GM21825 (cell line): ENCODE data around the gene LRPAP1.

Experiments
- ATAC-seq: cut with Tn5 transposase; IDR thresholded peaks from one replicate; pipeline ENCODE4 v1.9.1; 2021; ENCODE audit warnings: mild to moderate bottlenecking, moderate library complexity; ENCODE audit not compliant: unreplicated experiment

LRPAP1 gene

GRCh38 chr4:3475713-3476260, 56.4 kb downstream of the LRPAP1 start:
- ATAC-seq = no peak

GRCh38 chr4:3475041-3475712, 57.0 kb downstream of the LRPAP1 start:
- ATAC-seq = no peak

- no peak for ATAC-seq
These were observed 58.0 kb downstream of the LRPAP1 start for GRCh38 chr4:3473996-3474765.

GRCh38 chr4:3473181-3473950, 58.9 kb downstream of the LRPAP1 start:
- no peak for ATAC-seq

- no peak for ATAC-seq
These were observed 59.6 kb downstream of the LRPAP1 start for GRCh38 chr4:3472411-3473141.

- no peak for ATAC-seq
These were observed 60.3 kb downstream of the LRPAP1 start for GRCh38 chr4:3471886-3472285.

GRCh38 chr4:3471098-3471760, 61.0 kb downstream of the LRPAP1 start:
- no peak for ATAC-seq

GRCh38 chr4:3470244-3471097, 61.8 kb downstream of the LRPAP1 start:
- ATAC-seq = no peak

- ATAC-seq = no peak
These were observed 62.6 kb downstream of the LRPAP1 start for GRCh38 chr4:3469386-3470243.

- no peak for ATAC-seq
These were observed 63.4 kb downstream of the LRPAP1 start for GRCh38 chr4:3468804-3469203.

GRCh38 chr4:3468154-3468553, 64.1 kb downstream of the LRPAP1 start:
- no peak for ATAC-seq

GRCh38 chr4:3467601-3468031, 64.6 kb downstream of the LRPAP1 start:
- ATAC-seq = no peak

- no peak for ATAC-seq
These were observed 65.3 kb downstream of the LRPAP1 start for GRCh38 chr4:3466691-3467600.

GRCh38 chr4:3465698-3466671, 66.2 kb downstream of the LRPAP1 start:
- no peak for ATAC-seq

GRCh38 chr4:3464911-3465697, 67.1 kb downstream of the LRPAP1 start:
- ATAC-seq = no peak
